MCF 10A (cell line): ENCODE measurements around the gene HID1. TPM values are rescaled to one million over a fixed set of nuclear protein-coding genes. Genes with fewer than 3 reads are reported as not detected.
A peak's percentile ranks its signal among the peaks of the same experiment; 100 is the strongest.

ENCODE experiments used
- BruUV-seq: library from RNA; stranded (reverse); fragments of 400-500 nt; replicated peaks from 2 replicates; lab custom pipeline; 2021; lab: Mats Ljungman, UMichigan
- CTCF ChIA-PET: fragments of 300-600 bp; sonication (Branson Sonifier 250); formaldehyde crosslinking; extraction: SDS; loops from one replicate; lab custom pipeline; 2021; ENCODE audit warnings: antibody characterized with exemption, inconsistent platforms; lab: Yijun Ruan, JAX
- POLR2A ChIA-PET: fragments of 300-600, 350-650 bp; sonication (Branson Sonifier 250); formaldehyde crosslinking; extraction: SDS; loops from one replicate; lab custom pipeline; 2020; ENCODE audit warnings: antibody characterized with exemption, inconsistent platforms; lab: Yijun Ruan, JAX
- DNase-seq: peaks from one replicate; pipeline ENCODE4 v3.0.0-alpha.2; 2018; ENCODE audit not compliant: unreplicated experiment
- H3K27ac Mint-ChIP-seq: one replicate; pipeline ENCODE4 v1.8.0; 2022; ENCODE audit warnings: mild to moderate bottlenecking, low read depth, mixed read lengths; ENCODE audit not compliant: unreplicated experiment
- H3K27me3 Mint-ChIP-seq: one replicate; pipeline ENCODE4 v1.8.0; 2022; ENCODE audit warnings: mixed read lengths; ENCODE audit not compliant: insufficient read depth, unreplicated experiment
- H3K36me3 Mint-ChIP-seq: one replicate; pipeline ENCODE4 v1.8.0; 2022; ENCODE audit warnings: mild to moderate bottlenecking, moderate library complexity, mixed read lengths; ENCODE audit not compliant: insufficient read depth, unreplicated experiment
- H3K4me1 Mint-ChIP-seq: one replicate; pipeline ENCODE4 v1.8.0; 2022; ENCODE audit warnings: mixed read lengths; ENCODE audit not compliant: insufficient read depth, unreplicated experiment
- H3K4me3 Mint-ChIP-seq: one replicate; pipeline ENCODE4 v1.8.0; 2022; ENCODE audit warnings: mild to moderate bottlenecking, moderate library complexity, mixed read lengths; ENCODE audit not compliant: unreplicated experiment
- H3K9me3 Mint-ChIP-seq: one replicate; pipeline ENCODE4 v1.8.0; 2022; ENCODE audit warnings: mixed read lengths; ENCODE audit not compliant: unreplicated experiment
- CTCF ChIP-seq: fragments of 200-600 bp; IDR thresholded peaks from one replicate; pipeline ENCODE4 v1.8.0; 2022; ENCODE audit warnings: antibody characterized with exemption, mild to moderate bottlenecking; ENCODE audit not compliant: unreplicated experiment
- intact Hi-C: fragments of 100-400 bp; cut with micrococcal nuclease; formaldehyde crosslinking; loops from 2 replicates; pipeline ENCODE4 v1.14.1; 2022
- total RNA-seq: library from RNA; stranded (reverse); gene quantifications from 2 replicates; pipeline ENCODE4 v1.2.3, GENCODE V29; 2022

Gene HID1
- total RNA-seq, 1 experiment from 2014 or later = 3.2 TPM

GRCh38 chr17:74978240-74978639 is 5.7 kb upstream of the HID1 start:
- DNase-seq = no peak
- no peak for TF ChIP-seq CTCF
- no TSS peak for BruUV-seq
- POLR2A ChIA-PET = interaction anchor here (1.2 kb wide), 1 partner anchor 10 kb away, joined by 5 read pairs; the partner anchor contains the start of gene CDR2L
- H3K4me1 Mint-ChIP-seq = no peaks in the 10 kb centered on the region
- peaks cover 5% of the 10 kb centered on the region for H3K36me3 Mint-ChIP-seq
- peaks cover 5% of the 10 kb centered on the region for H3K27me3 Mint-ChIP-seq
- CTCF ChIA-PET = interaction anchor here (1.2 kb wide), 1 partner anchor 9 kb away, joined by 5 read pairs; the partner anchor contains the start of gene CDR2L
- no peaks in the 10 kb centered on the region for H3K9me3 Mint-ChIP-seq
- H3K27ac Mint-ChIP-seq = no peak overlapping the region
- intact Hi-C loops = no loop called here
- no peak overlapping the region for H3K4me3 Mint-ChIP-seq

DNA sequence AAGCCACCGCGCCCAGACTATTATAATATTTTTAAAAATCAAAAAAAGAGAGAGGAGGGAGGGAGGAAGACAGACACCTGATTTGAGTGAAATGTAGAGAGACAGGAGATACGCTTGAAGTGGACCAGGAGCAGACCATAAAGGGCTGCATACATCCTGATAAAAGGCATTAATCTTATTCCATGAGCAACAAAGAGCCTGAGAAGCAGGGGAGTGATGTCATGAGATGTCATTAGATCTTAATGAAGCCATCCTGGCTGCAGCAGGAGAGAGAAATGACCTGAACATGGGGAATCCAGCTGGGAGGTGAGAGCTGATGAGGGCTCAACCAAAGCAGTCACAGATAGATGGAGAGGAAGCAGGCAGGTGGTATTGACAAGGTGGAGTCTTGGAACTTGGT is 5.2 kb upstream of the HID1 start:
- intact Hi-C loops = no loop called here
- Mint-ChIP-seq H3K27me3 (peaks cover 9% of the 10 kb centered on the region), H3K4me3 (no peak overlapping the region), H3K4me1 (peaks cover 4% of the 10 kb centered on the region), H3K36me3 (peaks cover 5% of the 10 kb centered on the region), H3K27ac (no peak overlapping the region), H3K9me3 (no peaks in the 10 kb centered on the region)
- BruUV-seq = no TSS peak
- TF ChIP-seq CTCF = no peak
- DNase-seq = no peak
- ChIA-PET POLR2A (interaction anchor here (1.2 kb wide), 1 partner anchor 10 kb away, joined by 5 read pairs; the partner anchor contains the start of gene CDR2L), CTCF (interaction anchor here (1.2 kb wide), 1 partner anchor 9 kb away, joined by 5 read pairs; the partner anchor contains the start of gene CDR2L)

GRCh38 chr17:74975943-74976342 is 3.4 kb upstream of the HID1 start:
- no peak for DNase-seq
- ChIA-PET CTCF (interaction anchor here (0.5 to 1.6 kb wide), 3 partner anchors 15 to 227 kb away, joined by 3 to 5 read pairs (median 5); no protein-coding TSS in a partner anchor), POLR2A (interaction anchor here (0.7 kb wide), 1 partner anchor 90 kb away, joined by 3 read pairs; no protein-coding TSS in a partner anchor)
- peaks cover 6% of the 10 kb centered on the region for H3K4me1 Mint-ChIP-seq
- H3K36me3 Mint-ChIP-seq = no peaks in the 10 kb centered on the region
- BruUV-seq = no TSS peak
- no peak for TF ChIP-seq CTCF
- intact Hi-C loops = no loop called here
- H3K27me3 Mint-ChIP-seq = peaks cover 14% of the 10 kb centered on the region
- H3K27ac Mint-ChIP-seq = no peak overlapping the region
- H3K4me3 Mint-ChIP-seq = no peak overlapping the region
- no peaks in the 10 kb centered on the region for H3K9me3 Mint-ChIP-seq

GRCh38 chr17:74972973-74973328 is 392 bp upstream of the HID1 start:
- peaks cover 14% of the 10 kb centered on the region for H3K27me3 Mint-ChIP-seq
- no peaks in the 10 kb centered on the region for H3K36me3 Mint-ChIP-seq
- BruUV-seq = no TSS peak
- DNase-seq = no peak
- CTCF ChIA-PET = interaction anchor here (1.0 to 3.5 kb wide), 4 partner anchors 10 to 87 kb away, joined by 3 to 25 read pairs (median 4); no protein-coding TSS in a partner anchor
- H3K27ac Mint-ChIP-seq = no peak overlapping the region
- POLR2A ChIA-PET = interaction anchor here (0.8 to 2.1 kb wide), 5 partner anchors 11 to 40 kb away, joined by 3 to 8 read pairs (median 5); partner anchors contain the start of genes CDR2L and MRPL58
- intact Hi-C loops = no loop called here
- H3K9me3 Mint-ChIP-seq = no peaks in the 10 kb centered on the region
- TF ChIP-seq CTCF = no peak
- peaks cover 6% of the 10 kb centered on the region for H3K4me1 Mint-ChIP-seq
- H3K4me3 Mint-ChIP-seq = peak overlapping the region; percentile 75
